ENCODE data around the gene PLPPR1. TPM values are rescaled to one million over a fixed set of nuclear protein-coding genes. Genes with fewer than 3 reads are reported as not detected.

PLPPR1 gene
- total and polyA plus RNA-seq, 5 donors from 2014 or later: not detected

DNA sequence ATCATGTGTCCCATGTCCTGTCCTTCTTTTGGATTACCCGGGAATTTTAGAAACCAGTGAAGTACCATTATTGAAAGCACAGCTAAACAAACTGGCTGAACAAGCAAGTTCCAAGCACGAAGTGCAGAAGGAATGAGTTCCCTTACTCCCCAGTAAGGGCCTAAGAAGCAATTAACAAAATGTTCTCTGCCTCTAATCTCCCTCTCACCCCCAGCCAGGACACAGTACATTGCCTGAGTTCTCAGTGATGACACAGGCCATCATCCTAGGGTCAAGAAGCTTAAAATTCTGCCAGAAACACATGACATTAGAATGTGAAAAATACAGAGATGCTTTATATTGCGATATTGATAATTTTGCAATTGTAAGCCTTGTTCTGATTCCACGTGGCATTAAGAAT, 118.0 kb downstream of the PLPPR1 start:
- H3K4me3 Mint-ChIP-seq: no peak overlapping the region
- DNase-seq (no peak), ATAC-seq (ENCODE audit: low read depth in 2 of 2) (no peak)
- H3K27me3 Mint-ChIP-seq: no peaks in the 10 kb centered on the region
- no peak overlapping the region for H3K4me3 ChIP-seq (ENCODE audit: low read depth, low read length)
- no peaks in the 10 kb centered on the region for H3K27me3 ChIP-seq (ENCODE audit: control insufficient read depth, insufficient read depth, low read length)
- no peaks in the 10 kb centered on the region for H3K4me1 Mint-ChIP-seq
- no peak overlapping the region for H3K27ac ChIP-seq (ENCODE audit: insufficient read depth, low read length, poor library complexity, severe bottlenecking)
- H3K9me3 Mint-ChIP-seq: peaks cover 0 to 26% (median 4%) of the 10 kb centered on the region in 7 donors
- H3K27ac Mint-ChIP-seq: no peak overlapping the region
- no peaks in the 10 kb centered on the region for H3K36me3 Mint-ChIP-seq
- no peaks in the 10 kb centered on the region for H3K4me1 ChIP-seq (ENCODE audit: control insufficient read depth, insufficient read depth, low read length, poor library complexity, severe bottlenecking)
- H3K9me3 ChIP-seq (ENCODE audit: control insufficient read depth in 2 of 2, low read length in 2 of 2): no peaks in the 10 kb centered on the region
- no peaks in the 10 kb centered on the region for H3K36me3 ChIP-seq (ENCODE audit: control insufficient read depth, insufficient read depth, low read length)

DNA sequence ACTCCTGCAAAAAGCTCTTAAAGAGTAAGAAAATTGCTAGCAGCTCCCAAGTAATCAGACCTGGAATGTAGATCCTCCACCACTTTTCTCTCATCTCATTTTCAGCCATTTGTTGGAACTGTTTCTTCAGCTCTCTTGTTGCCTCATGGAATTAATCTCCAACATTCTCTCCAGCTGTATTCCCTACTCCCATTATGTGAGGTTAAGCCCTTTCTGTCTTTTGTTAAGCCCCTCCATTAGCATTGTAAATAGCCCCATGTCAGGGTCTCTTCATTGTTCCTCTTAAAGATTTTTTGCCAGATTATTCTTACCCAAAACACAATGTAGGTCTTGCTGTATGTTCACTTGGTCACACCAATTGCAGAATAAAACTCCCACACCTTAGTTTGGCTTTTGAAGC, 119.8 kb downstream of the PLPPR1 start:
- H3K4me1 ChIP-seq (ENCODE audit: control insufficient read depth, insufficient read depth, low read length, poor library complexity, severe bottlenecking): no peaks in the 10 kb centered on the region
- no peaks in the 10 kb centered on the region for H3K27me3 Mint-ChIP-seq
- H3K36me3 Mint-ChIP-seq: no peaks in the 10 kb centered on the region

DNA sequence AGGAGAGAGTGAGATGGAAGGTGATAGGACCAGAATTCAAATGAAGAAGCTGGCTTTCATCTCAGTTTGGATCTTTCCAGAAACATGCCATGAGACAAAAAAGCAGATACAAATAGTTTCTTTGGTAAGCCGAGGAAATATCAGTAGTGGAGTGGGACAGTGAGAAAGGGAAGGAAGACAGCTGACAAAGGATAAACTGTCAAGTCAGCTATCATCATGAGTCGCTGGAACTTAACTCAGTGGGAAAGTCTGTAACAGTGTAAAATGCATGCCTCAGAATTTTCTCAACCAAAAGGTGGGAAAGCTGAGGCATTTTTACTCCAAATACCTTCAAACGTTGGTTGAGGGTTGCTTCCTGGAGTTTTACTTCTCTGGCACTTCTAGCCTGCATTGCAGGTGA, 129.8 kb downstream of the PLPPR1 start:
- Histone ChIP-seq H3K4me3 (ENCODE audit: low read depth, low read length) (no peak overlapping the region), H3K27me3 (ENCODE audit: control insufficient read depth, insufficient read depth, low read length) (no peaks in the 10 kb centered on the region), H3K36me3 (ENCODE audit: control insufficient read depth, insufficient read depth, low read length) (no peaks in the 10 kb centered on the region), H3K9me3 (ENCODE audit: control insufficient read depth in 2 of 2, low read length in 2 of 2) (no peaks in the 10 kb centered on the region), H3K27ac (ENCODE audit: insufficient read depth, low read length, poor library complexity, severe bottlenecking) (no peak overlapping the region), H3K4me1 (ENCODE audit: control insufficient read depth, insufficient read depth, low read length, poor library complexity, severe bottlenecking) (no peaks in the 10 kb centered on the region)
- Mint-ChIP-seq H3K27ac (no peak overlapping the region), H3K36me3 (no peaks in the 10 kb centered on the region), H3K4me3 (no peak overlapping the region), H3K27me3 (peaks cover 4% of the 10 kb centered on the region), H3K9me3 (peaks cover 0 to 5% (median 2%) of the 10 kb centered on the region in 7 donors), H3K4me1 (no peaks in the 10 kb centered on the region)
- ATAC-seq (ENCODE audit: low read depth in 2 of 2): no peak
- no peak for DNase-seq

More for the DNA sequence above, 119.8 kb downstream of the PLPPR1 start:
- no peaks in the 10 kb centered on the region for H3K36me3 ChIP-seq (ENCODE audit: control insufficient read depth, insufficient read depth, low read length)
- Mint-ChIP-seq H3K27ac (no peak overlapping the region), H3K4me3 (no peak overlapping the region), H3K9me3 (peaks cover 0 to 26% (median 3%) of the 10 kb centered on the region in 7 donors), H3K4me1 (no peaks in the 10 kb centered on the region)
- H3K9me3 ChIP-seq (ENCODE audit: control insufficient read depth in 2 of 2, low read length in 2 of 2): no peaks in the 10 kb centered on the region
- ATAC-seq (ENCODE audit: low read depth in 2 of 2) (no peak), DNase-seq (no peak)
- no peak overlapping the region for H3K27ac ChIP-seq (ENCODE audit: insufficient read depth, low read length, poor library complexity, severe bottlenecking)
- no peaks in the 10 kb centered on the region for H3K27me3 ChIP-seq (ENCODE audit: control insufficient read depth, insufficient read depth, low read length)
- H3K4me3 ChIP-seq (ENCODE audit: low read depth, low read length): no peak overlapping the region

DNA sequence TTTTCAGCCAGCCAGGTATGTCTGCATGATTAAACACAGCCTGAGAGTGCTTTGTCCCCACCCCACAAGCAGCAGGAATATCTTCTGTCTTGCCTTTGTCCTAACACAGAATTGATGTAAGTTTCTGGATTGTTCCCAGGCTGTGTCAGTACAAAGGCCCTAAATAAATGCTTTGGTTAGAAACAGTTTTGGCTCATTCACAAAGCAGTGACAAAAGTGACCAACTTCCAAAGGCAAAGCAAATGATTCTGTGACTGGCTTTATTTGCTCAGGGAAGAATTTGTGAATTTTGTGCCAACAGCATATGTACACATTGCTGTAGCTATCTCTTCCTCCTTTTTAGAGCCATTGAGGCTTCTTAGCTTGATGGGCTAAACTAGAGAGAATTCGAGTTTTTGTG, 133.7 kb downstream of the PLPPR1 start:
- H3K27ac Mint-ChIP-seq: no peak overlapping the region
- ATAC-seq (ENCODE audit: low read depth in 2 of 2) (no peak), DNase-seq (no peak)
- H3K27me3 Mint-ChIP-seq: peaks cover 3% of the 10 kb centered on the region
- Histone ChIP-seq H3K9me3 (ENCODE audit: control insufficient read depth in 2 of 2, low read length in 2 of 2) (no peaks in the 10 kb centered on the region), H3K27ac (ENCODE audit: insufficient read depth, low read length, poor library complexity, severe bottlenecking) (no peak overlapping the region), H3K36me3 (ENCODE audit: control insufficient read depth, insufficient read depth, low read length) (no peaks in the 10 kb centered on the region), H3K27me3 (ENCODE audit: control insufficient read depth, insufficient read depth, low read length) (no peaks in the 10 kb centered on the region), H3K4me1 (ENCODE audit: control insufficient read depth, insufficient read depth, low read length, poor library complexity, severe bottlenecking) (no peaks in the 10 kb centered on the region), H3K4me3 (ENCODE audit: low read depth, low read length) (no peak overlapping the region)
- H3K4me3 Mint-ChIP-seq: no peak overlapping the region
- H3K4me1 Mint-ChIP-seq: peaks cover 0 to under 1% (median 0%) of the 10 kb centered on the region in 4 donors
- peaks cover 0 to 2% (median 0%) of the 10 kb centered on the region in 7 donors for H3K9me3 Mint-ChIP-seq
- no peaks in the 10 kb centered on the region for H3K36me3 Mint-ChIP-seq

DNA sequence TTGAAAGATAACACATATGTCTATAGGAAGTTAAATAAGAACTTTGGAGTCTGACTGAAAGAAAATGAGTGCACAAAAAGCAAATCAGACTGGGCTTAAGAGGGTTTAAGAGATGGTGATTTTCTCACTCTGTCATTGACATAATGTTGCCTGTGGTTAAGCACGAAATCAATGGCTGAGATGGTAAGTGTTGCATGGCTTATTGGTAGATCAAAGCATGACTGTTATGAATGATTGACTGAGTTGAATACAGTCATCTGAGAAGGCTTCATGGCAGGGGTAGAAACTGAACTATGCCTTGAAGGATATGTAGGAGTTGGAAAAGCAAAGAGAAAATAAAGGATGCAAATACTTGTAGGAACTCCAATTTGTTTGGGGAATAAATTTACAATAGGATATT, 136.6 kb downstream of the PLPPR1 start:
- no peak overlapping the region for H3K4me3 Mint-ChIP-seq
- H3K27ac Mint-ChIP-seq: no peak overlapping the region
- H3K4me1 ChIP-seq (ENCODE audit: control insufficient read depth, insufficient read depth, low read length, poor library complexity, severe bottlenecking): no peaks in the 10 kb centered on the region
- no peaks in the 10 kb centered on the region for H3K36me3 ChIP-seq (ENCODE audit: control insufficient read depth, insufficient read depth, low read length)
- H3K27ac ChIP-seq (ENCODE audit: insufficient read depth, low read length, poor library complexity, severe bottlenecking): no peak overlapping the region
- ATAC-seq (ENCODE audit: low read depth in 2 of 2): no peak
- no peaks in the 10 kb centered on the region for H3K27me3 Mint-ChIP-seq
- peaks cover 0 to 3% (median 0%) of the 10 kb centered on the region in 4 donors for H3K4me1 Mint-ChIP-seq
- no peaks in the 10 kb centered on the region for H3K9me3 ChIP-seq (ENCODE audit: control insufficient read depth in 2 of 2, low read length in 2 of 2)
- H3K36me3 Mint-ChIP-seq: no peaks in the 10 kb centered on the region
- no peaks in the 10 kb centered on the region for H3K27me3 ChIP-seq (ENCODE audit: control insufficient read depth, insufficient read depth, low read length)
- no peak for DNase-seq
- H3K4me3 ChIP-seq (ENCODE audit: low read depth, low read length): no peak overlapping the region
- H3K9me3 Mint-ChIP-seq: no peaks in the 10 kb centered on the region

DNA sequence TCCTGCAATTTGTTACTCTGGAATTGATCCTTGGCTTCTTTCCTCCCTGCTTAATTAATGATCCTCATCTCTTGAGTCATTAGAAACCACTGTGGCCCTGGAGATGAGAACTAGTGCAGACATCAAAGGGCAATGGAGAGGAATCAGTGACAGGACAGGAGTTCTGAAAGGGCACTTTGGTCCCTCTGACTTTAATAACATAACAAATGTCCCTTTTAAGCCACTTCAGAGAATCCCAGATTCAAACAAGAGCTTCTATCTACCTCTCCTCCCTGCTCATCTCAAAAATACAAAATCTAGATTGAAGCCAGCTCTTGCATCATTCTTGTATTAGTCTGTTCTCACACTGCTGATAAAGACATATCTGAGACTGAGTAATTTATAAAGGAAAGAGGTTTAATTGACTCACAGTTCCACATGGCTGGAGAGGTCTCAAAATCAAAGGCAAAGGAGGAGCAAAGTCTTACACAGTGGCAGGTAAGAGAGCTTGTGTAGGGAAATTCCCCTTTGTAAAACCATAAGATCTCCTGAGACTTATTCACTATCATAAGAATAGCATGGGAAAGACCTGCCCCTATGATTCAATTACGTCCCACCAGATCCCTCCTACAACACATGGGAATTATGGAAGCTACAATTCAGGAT, 139.1 kb downstream of the PLPPR1 start:
- peaks cover 0 to 3% (median 0%) of the 10 kb centered on the region in 4 donors for H3K4me1 Mint-ChIP-seq

DNA sequence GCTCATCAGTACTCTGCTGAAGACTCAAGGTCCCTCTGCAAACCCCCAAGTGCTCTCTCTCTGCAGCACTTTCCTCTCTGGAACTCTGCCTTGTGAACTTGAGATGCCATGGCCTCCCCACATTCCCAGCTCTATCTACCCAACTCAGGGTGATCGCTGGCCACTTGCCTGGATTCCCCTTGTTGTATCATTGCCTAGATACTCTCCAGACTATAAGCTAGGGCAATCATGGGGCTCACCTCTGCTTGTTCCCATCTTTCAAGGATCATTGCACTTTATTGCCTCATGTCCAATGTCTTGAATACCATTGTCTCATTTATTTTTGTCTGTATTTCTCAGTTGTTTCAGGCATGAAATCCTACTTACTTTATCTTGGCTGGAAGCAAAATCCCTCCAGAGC, 144.1 kb downstream of the PLPPR1 start:
- Mint-ChIP-seq H3K4me1 (no peaks in the 10 kb centered on the region), H3K27me3 (no peaks in the 10 kb centered on the region), H3K36me3 (no peaks in the 10 kb centered on the region), H3K4me3 (no peak overlapping the region), H3K27ac (no peak overlapping the region), H3K9me3 (peaks cover 0 to 5% (median 0%) of the 10 kb centered on the region in 7 donors)
- no peak overlapping the region for H3K4me3 ChIP-seq (ENCODE audit: low read depth, low read length)
- no peaks in the 10 kb centered on the region for H3K9me3 ChIP-seq (ENCODE audit: control insufficient read depth in 2 of 2, low read length in 2 of 2)
- no peaks in the 10 kb centered on the region for H3K27me3 ChIP-seq (ENCODE audit: control insufficient read depth, insufficient read depth, low read length)
- H3K4me1 ChIP-seq (ENCODE audit: control insufficient read depth, insufficient read depth, low read length, poor library complexity, severe bottlenecking): no peaks in the 10 kb centered on the region
- no peak for ATAC-seq (ENCODE audit: low read depth in 2 of 2)
- no peak for DNase-seq
- H3K27ac ChIP-seq (ENCODE audit: insufficient read depth, low read length, poor library complexity, severe bottlenecking): no peak overlapping the region
- H3K36me3 ChIP-seq (ENCODE audit: control insufficient read depth, insufficient read depth, low read length): no peaks in the 10 kb centered on the region

More for the DNA sequence above, 139.1 kb downstream of the PLPPR1 start:
- Mint-ChIP-seq H3K4me3 (no peak overlapping the region), H3K27ac (no peak overlapping the region), H3K9me3 (peaks cover 0 to 2% (median 0%) of the 10 kb centered on the region in 7 donors), H3K36me3 (no peaks in the 10 kb centered on the region), H3K27me3 (no peaks in the 10 kb centered on the region)
- no peaks in the 10 kb centered on the region for H3K27me3 ChIP-seq (ENCODE audit: control insufficient read depth, insufficient read depth, low read length)
- no peaks in the 10 kb centered on the region for H3K36me3 ChIP-seq (ENCODE audit: control insufficient read depth, insufficient read depth, low read length)
- H3K4me3 ChIP-seq (ENCODE audit: low read depth, low read length): no peak overlapping the region
- DNase-seq (no peak), ATAC-seq (ENCODE audit: low read depth in 2 of 2) (no peak)
- H3K4me1 ChIP-seq (ENCODE audit: control insufficient read depth, insufficient read depth, low read length, poor library complexity, severe bottlenecking): no peaks in the 10 kb centered on the region
- H3K9me3 ChIP-seq (ENCODE audit: control insufficient read depth in 2 of 2, low read length in 2 of 2): no peaks in the 10 kb centered on the region
- H3K27ac ChIP-seq (ENCODE audit: insufficient read depth, low read length, poor library complexity, severe bottlenecking): no peak overlapping the region

DNA sequence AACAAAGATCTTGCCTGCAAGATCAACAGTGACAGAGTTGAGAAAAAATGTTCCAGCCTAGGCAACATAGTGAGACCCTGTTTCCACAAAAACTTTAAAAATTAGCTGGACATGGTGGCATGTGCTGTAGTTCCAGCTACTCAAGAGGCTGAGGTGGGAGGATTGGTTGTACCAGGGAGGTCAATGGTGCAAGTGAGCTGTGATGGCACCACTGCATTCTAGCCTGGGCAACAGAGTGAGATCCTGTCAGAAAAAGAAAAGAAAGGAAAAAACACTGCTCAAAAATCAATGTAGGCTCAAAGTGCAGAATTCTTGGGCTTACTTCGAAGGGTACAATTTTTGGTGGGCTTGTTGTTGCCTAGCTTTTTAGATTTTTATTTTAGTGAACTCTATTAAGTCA, 145.4 kb downstream of the PLPPR1 start:
- no peak for DNase-seq
- H3K27ac Mint-ChIP-seq: no peak overlapping the region
- no peaks in the 10 kb centered on the region for H3K27me3 ChIP-seq (ENCODE audit: control insufficient read depth, insufficient read depth, low read length)
- H3K9me3 ChIP-seq (ENCODE audit: control insufficient read depth in 2 of 2, low read length in 2 of 2): no peaks in the 10 kb centered on the region
- H3K9me3 Mint-ChIP-seq: peaks cover 0 to 5% (median 0%) of the 10 kb centered on the region in 7 donors
- H3K4me3 Mint-ChIP-seq: no peak overlapping the region
- no peaks in the 10 kb centered on the region for H3K36me3 Mint-ChIP-seq
- H3K4me3 ChIP-seq (ENCODE audit: low read depth, low read length): no peak overlapping the region
- no peaks in the 10 kb centered on the region for H3K4me1 Mint-ChIP-seq
- ATAC-seq (ENCODE audit: low read depth in 2 of 2): no peak
- H3K36me3 ChIP-seq (ENCODE audit: control insufficient read depth, insufficient read depth, low read length): no peaks in the 10 kb centered on the region
- H3K27me3 Mint-ChIP-seq: no peaks in the 10 kb centered on the region
- no peak overlapping the region for H3K27ac ChIP-seq (ENCODE audit: insufficient read depth, low read length, poor library complexity, severe bottlenecking)
- no peaks in the 10 kb centered on the region for H3K4me1 ChIP-seq (ENCODE audit: control insufficient read depth, insufficient read depth, low read length, poor library complexity, severe bottlenecking)
